ENCODE results near the gene APOBEC3G.

The APOBEC3G gene

GRCh38 chr22:39092111-39092862 lies 15.2 kb downstream of the APOBEC3G start:
- DNase-seq, result no peak

GRCh38 chr22:39094717-39095389 lies 17.8 kb downstream of the APOBEC3G start:
- DNase-seq, result no peak

GRCh38 chr22:39095971-39096370 lies 18.9 kb downstream of the APOBEC3G start:
- DNase-seq, result no peak

- DNase-seq, result no peak
These were observed 20.3 kb downstream of the APOBEC3G start, which contains the start of gene APOBEC3H for GRCh38 chr22:39097098-39098020. APOBEC3H (plus strand) TSS chr22:39097244; CDS start chr22:39100279, 3,035 bp downstream.

- no peak for DNase-seq
These were observed 21.0 kb downstream of the APOBEC3G start for GRCh38 chr22:39098026-39098425.

- no peak for DNase-seq
These were observed 21.5 kb downstream of the APOBEC3G start for GRCh38 chr22:39098576-39098975.

- no peak for DNase-seq
These were observed 24.2 kb downstream of the APOBEC3G start for GRCh38 chr22:39101226-39101625.

GRCh38 chr22:39103431-39103830 lies 26.4 kb downstream of the APOBEC3G start:
- DNase-seq, result no peak

GRCh38 chr22:39106326-39106725 lies 29.3 kb downstream of the APOBEC3G start:
- DNase-seq, result no peak

- no peak for DNase-seq
These were observed 31.4 kb downstream of the APOBEC3G start for GRCh38 chr22:39108487-39108886.

GRCh38 chr22:39109361-39109760 lies 32.3 kb downstream of the APOBEC3G start:
- DNase-seq, result no peak

- DNase-seq, result no peak
These were observed 33.8 kb downstream of the APOBEC3G start for GRCh38 chr22:39110631-39111561.

GRCh38 chr22:39114112-39114511 lies 37.0 kb downstream of the APOBEC3G start:
- DNase-seq, result no peak

GRCh38 chr22:39115570-39115969 lies 38.5 kb downstream of the APOBEC3G start:
- no peak for DNase-seq

GRCh38 chr22:39115977-39116621 lies 39.0 kb downstream of the APOBEC3G start:
- no peak for DNase-seq

- DNase-seq, result no peak
These were observed 40.6 kb downstream of the APOBEC3G start for GRCh38 chr22:39117585-39118191.

- DNase-seq, result no peak
These were observed 43.9 kb downstream of the APOBEC3G start for GRCh38 chr22:39120983-39121382.

- DNase-seq, result no peak
These were observed 45.8 kb downstream of the APOBEC3G start for GRCh38 chr22:39122772-39123470.

- DNase-seq, result no peak
These were observed 46.9 kb downstream of the APOBEC3G start for GRCh38 chr22:39123751-39124581.

GRCh38 chr22:39125622-39126021 lies 48.5 kb downstream of the APOBEC3G start:
- DNase-seq, result no peak
